Esophagus muscularis mucosa (tissue), 4 donors: ENCODE results near the gene TACC2. TPM values are rescaled to one million over a fixed set of nuclear protein-coding genes. Genes with fewer than 3 reads are reported as not detected.

Source experiments
- DNase-seq: peaks from one replicate; pipeline ENCODE4 v3.0.0-alpha.2; 2017; ENCODE audit errors: extremely low spot score
- H3K27ac ChIP-seq, 4 donors: fragments of 200-600 bp; sonication (generic); replicated peaks in 1 of 4; 1 replicate in 3 of 4; 2 replicates in 1 of 4; pipeline ENCODE4 v1.5.1; 2016 to 2019; ENCODE audit warnings: mild to moderate bottlenecking in 1 of 4
- H3K27me3 ChIP-seq, 4 donors: fragments of 200-600 bp; sonication (generic); one replicate each; pipeline versions ENCODE4 v1.5.1 to v1.6.0; 2016 to 2019
- H3K36me3 ChIP-seq, 4 donors: fragments of 200-600 bp; sonication (generic); one replicate each; pipeline ENCODE4 v1.5.1; 2016 to 2019
- H3K4me1 ChIP-seq, 4 donors: fragments of 200-600 bp; sonication (generic); one replicate each; pipeline ENCODE4 v1.5.1; 2016 to 2019
- H3K4me3 ChIP-seq, 4 donors: fragments of 200-600 bp; sonication (generic); 1 replicate in 2 of 4; 2 replicates in 2 of 4; pipeline ENCODE4 v1.5.1; 2016 to 2019; ENCODE audit warnings: mild to moderate bottlenecking in 4 of 4, moderate library complexity in 1 of 4
- H3K9me3 ChIP-seq, 4 donors: fragments of 200-600 bp; sonication (generic); 1 replicate in 3 of 4; 2 replicates in 1 of 4; pipeline ENCODE4 v1.5.1; 2016 to 2019
- EP300 ChIP-seq: sonication (generic); formaldehyde crosslinking; IDR thresholded peaks from one replicate; pipeline ENCODE4 v1.6.1; 2017; ENCODE audit warnings: antibody characterized with exemption
- POLR2A ChIP-seq: fragments of 450-650 bp; IDR thresholded peaks from one replicate; pipeline ENCODE4 v1.6.1; 2017; ENCODE audit warnings: antibody characterized with exemption, moderate library complexity, mild to moderate bottlenecking, low read depth
- POLR2AphosphoS5 ChIP-seq, 2 donors: sonication (generic); formaldehyde crosslinking; IDR thresholded peaks; one replicate each; pipeline ENCODE4 v1.6.1; 2017; ENCODE audit warnings: antibody characterized with exemption in 2 of 2
- WGBS: methylation state at CpG from one replicate; pipeline ENCODE4 v1.1.5; 2018; 5-methylcytosine and 5-hydroxymethylcytosine counted together
- intact Hi-C: fragments of 100-400 bp; cut with DNase I; formaldehyde crosslinking; loops from one replicate; pipeline ENCODE4 v1.15.1; 2023
- total RNA-seq, 4 donors: library from RNA; depleted of rRNA; stranded (reverse); fragments of >200 nt; gene quantifications; one replicate each; pipeline versions ENCODE4 v1.1.0 to v1.2.1, GENCODE V29; 2016
- TF ChIP-seq, protein P1 (sequence below), 3 experiments: fragments of 200-600 bp in 2 of 3; fragments of 450-650 bp in 1 of 3; sonication (generic) in 2 of 3; IDR thresholded peaks; one replicate each; pipeline ENCODE4 v1.5.1; 2017 to 2019; ENCODE audit warnings: antibody characterized with exemption in 3 of 3, mild to moderate bottlenecking in 2 of 3, moderate library complexity in 1 of 3

The TACC2 gene
- total RNA-seq, 4 donors from 2014 or later = 53.7 to 99.4 (median 75.6) TPM

DNA sequence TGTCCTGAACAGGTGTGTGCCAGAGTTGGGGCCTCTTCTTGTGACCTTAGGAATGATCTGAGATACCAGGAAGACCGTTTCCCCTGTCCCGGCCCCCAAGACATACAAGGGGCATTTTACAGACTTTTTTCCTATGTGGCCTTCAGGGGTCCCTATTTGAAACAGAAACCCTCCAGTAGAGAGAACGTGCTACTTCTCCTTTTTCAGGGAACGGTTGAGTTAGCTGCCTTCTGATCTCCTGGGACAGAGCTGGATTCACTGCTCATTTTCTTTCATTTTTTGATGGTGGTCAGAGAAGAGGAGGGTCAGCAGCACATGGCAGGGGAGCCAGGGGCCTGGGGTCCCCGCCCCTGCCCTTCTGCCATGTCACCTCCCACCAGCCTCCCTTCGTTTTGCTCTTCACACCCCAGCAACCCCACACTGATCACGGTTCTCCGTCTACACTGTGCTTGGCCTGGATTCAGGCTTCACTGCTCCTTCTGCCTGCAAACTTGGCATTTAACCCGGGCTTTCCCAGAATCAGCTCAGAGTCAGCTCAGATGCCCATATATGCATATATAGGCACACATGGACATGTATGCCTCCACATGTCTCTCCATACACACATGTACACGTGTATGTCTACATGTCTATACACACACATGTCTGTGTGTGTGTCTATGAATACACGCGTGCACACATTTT is 144.1 kb downstream of the TACC2 start:
- Histone ChIP-seq H3K9me3 (no peaks in the 10 kb centered on the region), H3K27me3 (no peaks in the 10 kb centered on the region), H3K4me1 (peaks cover 69 to 74% (median 73%) of the 10 kb centered on the region in 4 donors), H3K27ac (peak overlapping the region; percentile 58 to 86 (median 79)), H3K4me3 (no peak overlapping the region), H3K36me3 (peaks cover 0 to 44% (median 22%) of the 10 kb centered on the region in 4 donors)
- no peak for DNase-seq
- intact Hi-C loops = no loop called here
- 48% methylated on average over 12 of the region's 12 CpGs for WGBS
- TF ChIP-seq EP300 (no peak), POLR2A (no peak), POLR2AphosphoS5 (IDR thresholded peaks at IDR 0.05) (peak in 1 of 2 donors; percentile 57)

DNA sequence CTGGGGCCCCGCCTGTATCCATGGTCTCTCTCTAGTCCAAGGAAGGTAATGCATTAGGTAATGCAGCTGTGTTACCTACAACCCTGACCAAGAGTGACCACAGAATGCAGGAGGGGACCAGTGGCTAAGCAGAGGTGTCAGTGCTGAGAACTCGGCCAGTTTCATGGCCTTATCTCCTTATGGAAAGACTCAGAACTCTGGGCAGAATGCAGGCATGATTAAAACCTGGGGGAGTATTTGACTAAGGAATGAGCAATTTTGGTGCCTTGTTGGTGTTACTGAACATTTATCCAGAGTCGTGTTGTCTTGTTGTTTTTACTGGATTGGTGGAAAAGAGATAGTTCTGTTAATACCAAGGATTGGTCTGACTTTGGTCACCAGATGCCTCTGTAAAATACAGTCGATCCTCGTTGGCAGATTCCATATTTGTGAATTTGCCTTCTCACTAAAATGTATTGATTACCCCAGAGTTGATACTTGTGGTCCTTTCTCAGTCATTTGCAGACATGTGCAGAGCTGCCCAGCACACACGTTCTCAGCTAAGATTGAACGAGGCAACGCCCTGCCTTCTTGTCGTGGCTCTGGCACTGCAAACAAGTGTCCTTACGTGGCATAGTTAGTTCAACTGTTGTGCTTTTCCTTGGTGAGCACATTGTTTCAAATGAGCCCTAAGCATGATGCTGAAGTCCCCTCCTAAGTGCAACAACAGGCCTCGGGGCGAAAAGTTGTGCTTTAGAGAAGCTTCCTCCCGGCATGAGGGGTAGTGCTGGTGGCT is 146.5 kb downstream of the TACC2 start:
- peak overlapping the region in 2 of 4 donors; percentile 86 for H3K27ac ChIP-seq
- intact Hi-C loops = no loop called here
- peaks cover 0 to 46% (median 22%) of the 10 kb centered on the region in 4 donors for H3K36me3 ChIP-seq
- TF ChIP-seq POLR2AphosphoS5 (IDR thresholded peaks at IDR 0.05) (no peak), EP300 (no peak), POLR2A (no peak)
- TF ChIP-seq, protein P1, sequence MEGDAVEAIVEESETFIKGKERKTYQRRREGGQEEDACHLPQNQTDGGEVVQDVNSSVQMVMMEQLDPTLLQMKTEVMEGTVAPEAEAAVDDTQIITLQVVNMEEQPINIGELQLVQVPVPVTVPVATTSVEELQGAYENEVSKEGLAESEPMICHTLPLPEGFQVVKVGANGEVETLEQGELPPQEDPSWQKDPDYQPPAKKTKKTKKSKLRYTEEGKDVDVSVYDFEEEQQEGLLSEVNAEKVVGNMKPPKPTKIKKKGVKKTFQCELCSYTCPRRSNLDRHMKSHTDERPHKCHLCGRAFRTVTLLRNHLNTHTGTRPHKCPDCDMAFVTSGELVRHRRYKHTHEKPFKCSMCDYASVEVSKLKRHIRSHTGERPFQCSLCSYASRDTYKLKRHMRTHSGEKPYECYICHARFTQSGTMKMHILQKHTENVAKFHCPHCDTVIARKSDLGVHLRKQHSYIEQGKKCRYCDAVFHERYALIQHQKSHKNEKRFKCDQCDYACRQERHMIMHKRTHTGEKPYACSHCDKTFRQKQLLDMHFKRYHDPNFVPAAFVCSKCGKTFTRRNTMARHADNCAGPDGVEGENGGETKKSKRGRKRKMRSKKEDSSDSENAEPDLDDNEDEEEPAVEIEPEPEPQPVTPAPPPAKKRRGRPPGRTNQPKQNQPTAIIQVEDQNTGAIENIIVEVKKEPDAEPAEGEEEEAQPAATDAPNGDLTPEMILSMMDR (IDR thresholded peaks at IDR 0.05) = no peak
- H3K9me3 ChIP-seq = no peaks in the 10 kb centered on the region
- no peak for DNase-seq
- H3K27me3 ChIP-seq = no peaks in the 10 kb centered on the region
- no peak overlapping the region for H3K4me3 ChIP-seq
- peaks cover 68 to 74% (median 72%) of the 10 kb centered on the region in 4 donors for H3K4me1 ChIP-seq
- 84% methylated on average over 12 of the region's 13 CpGs for WGBS

DNA sequence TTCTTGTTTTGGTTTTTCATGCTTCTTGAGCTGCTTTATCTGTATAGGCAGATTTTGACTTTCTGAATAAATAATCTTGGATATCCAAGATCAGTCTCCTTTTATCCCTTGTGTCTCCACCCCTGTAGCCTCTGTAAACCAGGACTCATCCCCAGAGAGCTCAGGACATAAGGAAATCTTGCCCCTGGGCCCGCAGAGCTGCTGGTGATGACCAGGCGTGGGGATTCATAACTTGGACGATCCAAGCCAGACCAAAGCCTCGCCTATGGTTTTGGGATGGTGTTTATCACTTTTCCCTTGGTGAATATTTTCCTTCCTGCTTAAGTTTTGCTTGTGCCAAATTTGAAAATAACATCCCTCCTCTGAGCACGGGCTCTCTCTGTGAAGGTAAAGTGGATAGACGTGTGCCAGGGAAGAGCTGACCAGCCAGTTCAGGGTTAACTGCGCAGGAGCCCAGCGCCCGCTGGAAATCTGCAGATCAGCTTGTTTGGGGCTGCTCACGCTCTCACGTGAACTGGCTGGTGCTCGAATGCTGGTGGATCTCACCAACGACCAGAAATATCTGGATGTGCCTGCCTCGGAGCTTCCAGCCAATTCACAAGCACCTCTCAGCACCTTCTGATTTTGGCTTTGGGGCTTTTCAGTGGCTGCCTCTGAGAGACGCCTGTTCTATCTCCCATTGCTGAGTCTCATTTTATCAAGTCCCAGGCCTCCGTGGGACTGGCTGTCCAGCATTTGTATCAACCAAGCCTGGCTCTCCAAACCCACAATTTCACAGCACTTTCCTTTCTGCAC is 150.1 kb downstream of the TACC2 start:
- peaks cover 71 to 74% (median 72%) of the 10 kb centered on the region in 4 donors for H3K4me1 ChIP-seq
- intact Hi-C loops = no loop called here
- TF ChIP-seq, protein P1 (IDR thresholded peaks at IDR 0.05) = no peak
- TF ChIP-seq POLR2A (no peak), POLR2AphosphoS5 (IDR thresholded peaks at IDR 0.05) (no peak), EP300 (no peak)
- no peaks in the 10 kb centered on the region for H3K27me3 ChIP-seq
- no peak overlapping the region for H3K4me3 ChIP-seq
- H3K9me3 ChIP-seq = no peaks in the 10 kb centered on the region
- DNase-seq = no peak
- peaks cover 0 to 36% (median 15%) of the 10 kb centered on the region in 4 donors for H3K36me3 ChIP-seq
- H3K27ac ChIP-seq = peak overlapping the region; percentile 80 to 88 (median 86)
- 43% methylated on average over 13 of the region's 16 CpGs for WGBS

DNA sequence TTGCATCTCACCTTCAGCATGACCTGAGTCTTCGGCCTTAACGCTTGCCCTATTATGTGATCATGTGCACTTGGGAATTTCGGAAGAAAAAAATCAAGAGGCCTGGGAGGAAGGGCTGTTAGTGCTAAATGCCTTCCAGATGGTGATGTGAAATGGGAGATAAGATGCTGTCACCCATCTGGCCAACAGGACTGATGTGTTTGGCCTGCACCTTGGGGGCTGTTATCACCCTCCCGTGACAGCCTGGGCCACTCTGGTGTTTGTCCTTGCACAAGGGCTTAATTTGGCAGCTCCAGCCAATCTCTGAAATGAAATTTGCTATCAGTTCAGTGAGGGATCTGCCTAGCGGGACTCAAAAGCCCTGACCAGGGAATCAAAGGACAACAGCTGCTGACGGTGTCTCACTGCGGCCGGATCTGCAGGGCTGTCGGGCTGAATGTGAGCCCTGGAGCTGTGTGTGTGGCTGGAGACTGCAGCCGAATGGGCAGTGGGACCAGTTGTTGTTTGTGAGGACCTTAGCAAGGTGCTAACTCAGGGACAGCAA is 150.7 kb downstream of the TACC2 start:
- no peak for DNase-seq
- no peaks in the 10 kb centered on the region for H3K27me3 ChIP-seq
- peaks cover 64 to 75% (median 71%) of the 10 kb centered on the region in 4 donors for H3K4me1 ChIP-seq
- H3K9me3 ChIP-seq = no peaks in the 10 kb centered on the region
- WGBS = 44% methylated on average over 10 of the region's 10 CpGs
- intact Hi-C loops = loop anchor here (5.0 kb wide), 1 partner anchor 68 kb away; no protein-coding TSS in a partner anchor
- no peak overlapping the region for H3K4me3 ChIP-seq
- peak overlapping the region; percentile 80 to 88 (median 86) for H3K27ac ChIP-seq
- no peak for TF ChIP-seq EP300
- no peak for TF ChIP-seq POLR2AphosphoS5 (IDR thresholded peaks at IDR 0.05)
- TF ChIP-seq, protein P1 (IDR thresholded peaks at IDR 0.05) = no peak
- no peak for TF ChIP-seq POLR2A
- peaks cover 0 to 36% (median 13%) of the 10 kb centered on the region in 4 donors for H3K36me3 ChIP-seq
